Colonic mucosa (tissue), 4 donors: ENCODE results near the gene SUN3. TPM values are rescaled to one million over a fixed set of nuclear protein-coding genes. Genes with fewer than 3 reads are reported as not detected.

Experiments used
- DNase-seq: peaks from one replicate; pipeline ENCODE4 v3.0.0-alpha.2; 2020
- H3K27ac ChIP-seq: fragments of 200-600 bp; one replicate; pipeline ENCODE4 v1.8.0; 2021
- H3K27me3 ChIP-seq: fragments of 200-600 bp; one replicate; pipeline ENCODE4 v1.8.0; 2021
- H3K36me3 ChIP-seq: fragments of 200-600 bp; one replicate; pipeline ENCODE4 v1.8.0; 2021
- H3K4me1 ChIP-seq: fragments of 200-600 bp; one replicate; pipeline ENCODE4 v1.8.0; 2021; ENCODE audit warnings: mild to moderate bottlenecking
- H3K4me3 ChIP-seq: fragments of 200-600 bp; one replicate; pipeline ENCODE4 v1.8.0; 2021
- H3K9ac ChIP-seq, 2 donors: one replicate each; pipeline ENCODE4 v1.7.0; 2013; ENCODE audit warnings: control low read depth in 2 of 2, low read depth in 2 of 2, low read length in 2 of 2
- H3K9me3 ChIP-seq: fragments of 200-600 bp; one replicate; pipeline ENCODE4 v1.8.0; 2021
- intact Hi-C: fragments of 100-400 bp; cut with DNase I; formaldehyde crosslinking; loops from one replicate; pipeline ENCODE4 v1.14.1; 2022
- total RNA-seq, 2 donors: library from RNA; stranded (reverse); fragmentation: NEBNext Ultra II Directional in 1 of 2; extraction: Animal tissue kit (Norgen Biotek cat#: 25700) in 1 of 2; gene quantifications; one replicate each; pipeline ENCODE4 v1.2.1, GENCODE V29; 2021
- TF ChIP-seq, protein P1 (sequence below): fragments of 200-600 bp; IDR thresholded peaks from one replicate; pipeline ENCODE4 v1.8.0; 2022; ENCODE audit warnings: antibody characterized with exemption, mild to moderate bottlenecking
- donor health status: healthy.
- donor health status: DM: no; HTN: no; CAD: no.
- donor health status: DM: no; HTN: no; CAD: no.

SUN3 gene
- total RNA-seq, 2 donors from 2014 or later = not detected

DNA sequence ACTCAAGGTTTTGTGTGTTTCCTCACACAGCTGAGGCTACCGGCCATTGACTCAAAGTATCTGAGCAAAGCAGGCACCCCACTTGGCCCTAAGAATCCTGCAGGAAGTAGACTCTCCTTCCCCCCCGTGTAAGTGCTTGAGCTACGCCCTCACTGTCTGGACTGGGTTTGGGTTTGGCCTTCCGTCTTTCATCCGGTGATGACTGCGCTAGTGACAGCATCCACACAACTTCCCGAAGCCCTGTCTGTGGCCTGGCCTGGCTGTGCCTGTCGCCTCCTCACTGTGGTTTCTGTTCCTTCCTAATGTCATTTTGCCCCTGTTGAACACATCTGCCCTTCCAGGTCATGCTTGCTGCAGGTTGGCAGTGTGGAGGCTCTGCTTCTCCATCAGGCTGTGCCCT, 20.9 kb upstream of the SUN3 start:
- no peak overlapping the region for H3K27ac ChIP-seq
- DNase-seq = no peak
- intact Hi-C loops = no loop called here
- no peaks in the 10 kb centered on the region for H3K4me1 ChIP-seq
- no peaks in the 10 kb centered on the region for H3K27me3 ChIP-seq
- H3K9ac ChIP-seq = no peak overlapping the region
- H3K36me3 ChIP-seq = no peaks in the 10 kb centered on the region
- TF ChIP-seq, protein P1, sequence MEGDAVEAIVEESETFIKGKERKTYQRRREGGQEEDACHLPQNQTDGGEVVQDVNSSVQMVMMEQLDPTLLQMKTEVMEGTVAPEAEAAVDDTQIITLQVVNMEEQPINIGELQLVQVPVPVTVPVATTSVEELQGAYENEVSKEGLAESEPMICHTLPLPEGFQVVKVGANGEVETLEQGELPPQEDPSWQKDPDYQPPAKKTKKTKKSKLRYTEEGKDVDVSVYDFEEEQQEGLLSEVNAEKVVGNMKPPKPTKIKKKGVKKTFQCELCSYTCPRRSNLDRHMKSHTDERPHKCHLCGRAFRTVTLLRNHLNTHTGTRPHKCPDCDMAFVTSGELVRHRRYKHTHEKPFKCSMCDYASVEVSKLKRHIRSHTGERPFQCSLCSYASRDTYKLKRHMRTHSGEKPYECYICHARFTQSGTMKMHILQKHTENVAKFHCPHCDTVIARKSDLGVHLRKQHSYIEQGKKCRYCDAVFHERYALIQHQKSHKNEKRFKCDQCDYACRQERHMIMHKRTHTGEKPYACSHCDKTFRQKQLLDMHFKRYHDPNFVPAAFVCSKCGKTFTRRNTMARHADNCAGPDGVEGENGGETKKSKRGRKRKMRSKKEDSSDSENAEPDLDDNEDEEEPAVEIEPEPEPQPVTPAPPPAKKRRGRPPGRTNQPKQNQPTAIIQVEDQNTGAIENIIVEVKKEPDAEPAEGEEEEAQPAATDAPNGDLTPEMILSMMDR = no peak
- H3K4me3 ChIP-seq = no peak overlapping the region
- H3K9me3 ChIP-seq = no peaks in the 10 kb centered on the region

DNA sequence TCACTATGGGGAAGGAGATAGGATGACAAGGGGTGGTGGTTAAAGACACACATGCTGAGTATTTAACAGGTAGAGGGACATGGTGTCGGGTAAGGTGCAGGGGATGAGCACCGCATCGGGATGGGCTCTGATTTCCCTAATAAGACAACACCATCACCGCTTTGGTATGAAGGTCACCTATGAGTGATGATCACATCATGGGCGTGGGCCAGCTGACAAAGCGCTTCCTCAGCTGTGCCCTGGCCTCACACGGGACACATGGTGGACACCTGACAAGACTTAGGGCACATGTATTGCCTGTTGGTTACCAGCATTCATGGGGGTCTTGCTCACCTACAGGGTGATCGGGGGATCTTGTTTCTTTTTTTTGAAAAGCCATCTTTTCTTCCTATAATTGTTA, 19.2 kb upstream of the SUN3 start:
- no peaks in the 10 kb centered on the region for H3K36me3 ChIP-seq
- TF ChIP-seq, protein P1 = no peak
- H3K27ac ChIP-seq = no peak overlapping the region
- DNase-seq = no peak
- no peaks in the 10 kb centered on the region for H3K9me3 ChIP-seq
- H3K4me1 ChIP-seq = no peaks in the 10 kb centered on the region
- no peak overlapping the region for H3K9ac ChIP-seq
- H3K4me3 ChIP-seq = no peak overlapping the region
- intact Hi-C loops = no loop called here
- no peaks in the 10 kb centered on the region for H3K27me3 ChIP-seq

DNA sequence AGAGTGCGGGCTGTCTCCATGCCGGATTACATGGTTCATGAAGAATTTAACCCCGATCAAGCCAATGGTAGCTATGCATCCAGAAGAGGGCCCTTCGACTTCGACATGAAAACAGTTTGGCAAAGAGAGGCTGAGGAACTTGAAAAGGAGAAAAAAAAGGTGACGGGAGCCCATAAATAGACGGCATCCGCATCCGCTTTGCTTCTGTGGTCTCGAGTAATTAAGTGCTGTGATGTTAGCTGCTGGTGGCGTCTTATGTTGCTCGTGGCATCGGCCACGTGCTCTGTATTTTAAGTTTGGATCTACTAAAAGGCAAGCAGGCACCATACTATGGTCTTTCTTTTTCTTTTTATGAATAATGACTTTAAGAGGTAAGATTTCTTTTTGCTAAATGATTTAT, 17.6 kb upstream of the SUN3 start:
- no peaks in the 10 kb centered on the region for H3K4me1 ChIP-seq
- H3K27ac ChIP-seq = no peak overlapping the region
- intact Hi-C loops = no loop called here
- H3K27me3 ChIP-seq = no peaks in the 10 kb centered on the region
- DNase-seq = no peak
- no peaks in the 10 kb centered on the region for H3K9me3 ChIP-seq
- TF ChIP-seq, protein P1 = no peak
- H3K9ac ChIP-seq = no peak overlapping the region
- no peaks in the 10 kb centered on the region for H3K36me3 ChIP-seq
- H3K4me3 ChIP-seq = no peak overlapping the region

DNA sequence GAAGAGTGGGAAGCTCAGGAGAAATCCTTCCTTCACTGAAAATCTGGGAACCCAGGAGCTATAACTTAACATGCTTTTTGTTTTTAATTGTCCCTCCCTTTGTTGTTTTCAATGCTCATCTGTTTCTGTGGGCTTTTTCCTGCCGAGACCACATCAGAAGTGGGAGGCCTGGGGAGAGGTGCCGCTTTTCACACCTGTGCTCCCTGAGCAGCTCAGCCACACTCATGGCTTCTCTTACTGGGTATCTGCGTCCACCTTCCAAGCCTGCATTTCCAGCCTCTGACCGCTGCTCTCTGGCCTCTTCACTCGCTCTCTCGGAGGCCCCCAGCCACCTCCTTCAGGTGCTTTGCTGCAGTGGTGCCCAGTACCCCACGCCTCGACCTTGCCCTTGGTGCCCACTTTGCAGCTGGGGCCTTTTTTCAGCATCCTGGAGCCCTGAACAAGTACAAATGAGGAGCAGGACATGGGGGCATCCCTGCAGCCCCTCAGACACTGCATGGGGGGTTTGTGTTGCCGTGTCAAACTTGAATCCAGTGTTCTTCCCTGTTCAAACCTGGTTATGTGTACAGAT, 16.4 kb upstream of the SUN3 start:
- no peaks in the 10 kb centered on the region for H3K36me3 ChIP-seq
- no peak overlapping the region for H3K27ac ChIP-seq
- intact Hi-C loops = no loop called here
- H3K4me1 ChIP-seq = no peaks in the 10 kb centered on the region
- TF ChIP-seq, protein P1 = no peak
- H3K9ac ChIP-seq = no peak overlapping the region
- no peaks in the 10 kb centered on the region for H3K27me3 ChIP-seq
- no peak for DNase-seq
- H3K9me3 ChIP-seq = no peaks in the 10 kb centered on the region
- no peak overlapping the region for H3K4me3 ChIP-seq

DNA sequence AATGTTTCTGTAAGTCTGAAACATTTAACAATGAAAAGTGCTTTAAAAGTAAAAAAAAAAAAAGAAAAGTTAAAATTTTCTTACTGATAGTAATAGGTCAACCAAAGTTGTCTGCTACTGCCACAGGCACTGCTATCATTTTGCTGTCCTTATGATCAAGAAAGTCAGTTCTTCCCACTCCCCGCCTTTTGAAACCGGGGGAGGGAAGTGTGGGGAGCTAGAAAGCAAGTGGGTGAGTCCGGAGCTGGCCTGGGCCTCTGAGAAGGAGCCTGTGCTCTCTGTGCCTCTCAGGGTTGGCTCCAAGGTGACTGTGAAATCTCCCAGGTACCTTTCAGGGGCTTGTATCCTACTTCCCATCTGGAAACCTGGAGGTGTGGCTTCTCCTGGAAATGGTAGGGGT, 13.7 kb upstream of the SUN3 start:
- Histone ChIP-seq H3K9me3 (no peaks in the 10 kb centered on the region), H3K4me1 (no peaks in the 10 kb centered on the region), H3K4me3 (no peak overlapping the region), H3K27ac (no peak overlapping the region), H3K36me3 (no peaks in the 10 kb centered on the region), H3K9ac (no peak overlapping the region), H3K27me3 (no peaks in the 10 kb centered on the region)
- no peak for DNase-seq
- intact Hi-C loops = no loop called here
- TF ChIP-seq, protein P1 = no peak
